K562 (cell line): Measurements from ENCODE around the gene LIMS1. TPM values are rescaled to one million over a fixed set of nuclear protein-coding genes. Genes with fewer than 3 reads are reported as not detected.
"Not testable (repeated sequence)": the region's sequence is repeated elsewhere in the genome, so short reads cannot be mapped to it uniquely, and the experiment has no call there.

Experiments
- ATAC-seq: fragments of 200-7000 bp; cut with Tn5 transposase; 3 replicates; pipeline ENCODE4 v1.9.1; 2020; ENCODE audit warnings: moderate library complexity
- BruUV-seq: library from RNA; stranded (reverse); fragments of 400-500 nt; replicated peaks from 2 replicates; lab custom pipeline; 2021; lab: Mats Ljungman, UMichigan
- CTCF ChIA-PET: fragments of 300-600 bp; formaldehyde crosslinking; extraction: SDS; loops from one replicate; lab custom pipeline; 2021; ENCODE audit warnings: low intra/inter-chr PET ratio; lab: Yijun Ruan, JAX
- POLR2A ChIA-PET: fragments of 300-600, 350-650 bp; sonication (Branson Sonifier 250); formaldehyde crosslinking; extraction: SDS; loops from one replicate; lab custom pipeline; 2021; ENCODE audit warnings: antibody characterized with exemption, inconsistent platforms; lab: Yijun Ruan, JAX
- DNase-seq, 4 experiments: peaks; one replicate each; pipeline versions ENCODE4 v3.0.0 to v3.0.0-alpha.2; 2011 to 2018; ENCODE audit warnings: low spot score in 3 of 4, mixed read lengths in 3 of 4; ENCODE audit errors: extremely low read depth in 1 of 4
- FAIRE-seq: peaks from 2 replicates; lab custom pipeline; 2011; peaks lifted over from hg19 to GRCh38; lab: Jason Lieb, UNC
- H2AFZ ChIP-seq: 2 replicates; pipeline ENCODE4 v1.6.0; 2011; ENCODE audit warnings: low read depth, low read length, control low read depth, inconsistent platforms
- H3K27ac ChIP-seq: fragments of 200-600 bp; 3 replicates; pipeline ENCODE4 v1.8.0; 2011; ENCODE audit warnings: low read depth, mild to moderate bottlenecking, control low read depth, inconsistent platforms, low read length, moderate library complexity, mixed read lengths; ENCODE audit errors: extremely low read depth
- H3K27me3 ChIP-seq, 2 experiments: fragments of 300-600 bp in 1 of 2; 2 replicates in 1 of 2; 3 replicates in 1 of 2; pipeline versions ENCODE4 v1.6.0 to v1.8.0; 2011; ENCODE audit warnings: inconsistent platforms in 2 of 2, low read length in 2 of 2, mild to moderate bottlenecking in 1 of 2, mixed read lengths in 1 of 2, moderate library complexity in 1 of 2; ENCODE audit not compliant: control insufficient read depth in 2 of 2, insufficient read depth in 2 of 2
- H3K36me3 ChIP-seq: fragments of 300-600 bp; 3 replicates; pipeline ENCODE4 v1.8.0; 2011; ENCODE audit warnings: mild to moderate bottlenecking, low read length, inconsistent platforms; ENCODE audit not compliant: control insufficient read depth, insufficient read depth
- H3K4me1 ChIP-seq, 2 experiments: fragments of 200-600 bp in 1 of 2; replicated peaks in 1 of 2; 2 replicates in 1 of 2; 3 replicates in 1 of 2; pipeline versions ENCODE4 v1.5.1 to v1.8.0; 2011; ENCODE audit warnings: inconsistent platforms in 2 of 2, low read length in 2 of 2, mild to moderate bottlenecking in 1 of 2, mixed read lengths in 1 of 2, moderate library complexity in 1 of 2; ENCODE audit not compliant: control insufficient read depth in 2 of 2, insufficient read depth in 2 of 2
- H3K4me2 ChIP-seq: 2 replicates; pipeline ENCODE4 v1.6.1; 2011; ENCODE audit warnings: low read length, control low read depth, inconsistent platforms, mixed read lengths; ENCODE audit not compliant: insufficient read depth
- H3K4me3 ChIP-seq: fragments of 200-600 bp; sonication (generic), shearing (Covaris generic); 2 replicates; pipeline ENCODE4 v1.5.1; 2016; ENCODE audit warnings: control low read depth, inconsistent platforms
- H3K79me2 ChIP-seq: fragments of 200-600 bp; 3 replicates; pipeline ENCODE4 v1.8.0; 2011; ENCODE audit warnings: low read length, inconsistent platforms; ENCODE audit not compliant: control insufficient read depth, insufficient read depth
- H3K9ac ChIP-seq, 2 experiments: 2 replicates each; pipeline versions ENCODE4 v1.6.0 to v1.6.1; 2011; ENCODE audit warnings: low read depth in 2 of 2, low read length in 2 of 2, control low read depth in 1 of 2, inconsistent platforms in 1 of 2, mild to moderate bottlenecking in 1 of 2, mixed read lengths in 1 of 2; ENCODE audit not compliant: insufficient read depth in 1 of 2
- H3K9me1 ChIP-seq: one replicate; pipeline ENCODE4 v1.6.0; 2011; ENCODE audit warnings: inconsistent platforms, mild to moderate bottlenecking, low read length, moderate library complexity; ENCODE audit not compliant: control insufficient read depth, insufficient read depth
- H3K9me3 ChIP-seq: replicated peaks from 2 replicates; pipeline ENCODE4 v1.5.1; 2011; ENCODE audit warnings: low read depth, low read length, inconsistent platforms; ENCODE audit not compliant: control insufficient read depth, insufficient read depth
- H4K20me1 ChIP-seq: replicated peaks from 2 replicates; pipeline ENCODE4 v1.6.1; 2011; ENCODE audit warnings: low read length, inconsistent platforms, mixed read lengths; ENCODE audit not compliant: control insufficient read depth, insufficient read depth
- WGBS: fragments of 100-300 bp; shearing (Covaris generic); methylation state at CpG from one replicate; pipeline ENCODE4 v1.1.6; 2016; ENCODE audit warnings: low coverage, mixed read lengths; ENCODE audit not compliant: insufficient coverage; ENCODE audit errors: missing lambda C conversion rate; 5-methylcytosine and 5-hydroxymethylcytosine counted together
- in situ Hi-C: fragments of 300-500 bp; cut with MboI; formaldehyde crosslinking; loops from 4 replicates; pipeline ENCODE4 v1.15.0; 2018; ENCODE audit warnings: inconsistent platforms, mixed read lengths
- intact Hi-C: fragments of 100-400 bp; cut with micrococcal nuclease; formaldehyde crosslinking; loops from 2 replicates; pipeline ENCODE4 v1.14.2; 2022
- polyA plus RNA-seq, 8 experiments: library from polyadenylated mRNA; depleted of rRNA in 4 of 8; stranded (reverse) in 5 of 8; unstranded in 3 of 8; fragments of >200 nt; fragmentation: Nextera tagmentation in 2 of 8; fragmentation: Illumina TruSeq in 1 of 8; extraction: Ambion mirVana in 2 of 8; extraction: Trizol in 1 of 8; gene quantifications; 2 replicates each; pipeline versions ENCODE4 v1.2.1 to v1.2.3, GENCODE V29; 2011 to 2014; ENCODE audit warnings: inconsistent platforms in 1 of 8, missing spikeins in 1 of 8
- total RNA-seq, 7 experiments: library from RNA; depleted of rRNA in 6 of 7; stranded (reverse); fragments of >200 nt in 6 of 7; fragmentation: Illumina TruSeq in 2 of 7; extraction: Trizol in 2 of 7; gene quantifications; 2 replicates each; pipeline versions ENCODE4 v1.2.1 to v1.2.3, GENCODE V29; 2011 to 2021; ENCODE audit warnings: low replicate concordance in 1 of 7

Gene LIMS1
- total and polyA plus RNA-seq, 9 of the 15 experiments (the other 6 are each of a cell fraction or from before 2014, with no cell fraction given), result 52.8 to 134 (median 81.0) TPM

DNA sequence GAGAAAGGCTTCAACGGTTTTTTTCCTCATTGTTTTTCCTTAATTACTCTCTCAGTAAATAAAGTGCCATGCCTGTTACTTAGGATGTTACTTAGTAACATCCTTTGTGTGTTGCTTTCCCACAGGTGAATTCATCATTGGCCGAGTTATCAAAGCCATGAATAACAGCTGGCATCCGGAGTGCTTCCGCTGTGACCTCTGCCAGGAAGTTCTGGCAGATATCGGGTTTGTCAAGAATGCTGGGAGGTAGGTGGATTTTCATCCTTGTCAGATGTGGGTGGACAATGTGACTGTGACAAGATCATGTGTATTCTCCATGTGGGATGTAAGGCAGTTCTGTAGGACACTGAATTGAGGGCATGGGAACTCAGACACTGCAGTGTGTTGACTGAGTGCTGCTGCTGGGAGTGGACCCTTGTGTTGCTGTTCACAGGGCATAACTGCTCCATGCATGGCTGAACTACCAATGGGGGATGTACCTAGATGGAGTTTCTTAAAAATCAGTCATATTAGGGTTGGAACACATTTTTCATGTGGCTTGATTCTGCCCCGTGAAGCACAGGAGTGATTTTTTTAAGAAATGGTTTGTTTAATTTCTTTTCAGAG is 138.0 kb downstream of the LIMS1 start:
- H3K4me2 ChIP-seq, H3K27ac ChIP-seq, in situ Hi-C loops, H4K20me1 ChIP-seq, H3K4me1 ChIP-seq, H3K27me3 ChIP-seq, FAIRE-seq, H3K4me3 ChIP-seq, DNase-seq, H3K79me2 ChIP-seq, ATAC-seq, H3K9me1 ChIP-seq, H3K9me3 ChIP-seq, BruUV-seq, H3K9ac ChIP-seq, POLR2A ChIA-PET, H2AFZ ChIP-seq, CTCF ChIA-PET, intact Hi-C loops: not testable (repeated sequence)
- peaks cover 16% of the 10 kb centered on the region; the same call in 2 of the 3 replicates for H3K36me3 ChIP-seq
- no CpG with 5 or more reads among the region's 6 CpGs for WGBS

- H3K79me2 ChIP-seq, H3K4me2 ChIP-seq, FAIRE-seq, BruUV-seq, H3K27ac ChIP-seq, H3K4me1 ChIP-seq, H3K9ac ChIP-seq, ATAC-seq, CTCF ChIA-PET, H3K4me3 ChIP-seq, DNase-seq, H2AFZ ChIP-seq, H3K27me3 ChIP-seq, POLR2A ChIA-PET, H4K20me1 ChIP-seq, H3K9me3 ChIP-seq, intact Hi-C loops, H3K9me1 ChIP-seq: not testable (repeated sequence)
- in situ Hi-C loops, result loop anchor here (25.0 kb wide), 2 partner anchors 1111 to 1911 kb away; partner anchors contain the start of genes RGPD5 and RGPD6
- WGBS, result no CpG with 5 or more reads among the region's 1 CpG
- peaks cover 36% of the 10 kb centered on the region; the same call in 2 of the 3 replicates for H3K36me3 ChIP-seq
These were observed 142.3 kb downstream of the LIMS1 start for GRCh38 chr2:108676522-108676921.

DNA sequence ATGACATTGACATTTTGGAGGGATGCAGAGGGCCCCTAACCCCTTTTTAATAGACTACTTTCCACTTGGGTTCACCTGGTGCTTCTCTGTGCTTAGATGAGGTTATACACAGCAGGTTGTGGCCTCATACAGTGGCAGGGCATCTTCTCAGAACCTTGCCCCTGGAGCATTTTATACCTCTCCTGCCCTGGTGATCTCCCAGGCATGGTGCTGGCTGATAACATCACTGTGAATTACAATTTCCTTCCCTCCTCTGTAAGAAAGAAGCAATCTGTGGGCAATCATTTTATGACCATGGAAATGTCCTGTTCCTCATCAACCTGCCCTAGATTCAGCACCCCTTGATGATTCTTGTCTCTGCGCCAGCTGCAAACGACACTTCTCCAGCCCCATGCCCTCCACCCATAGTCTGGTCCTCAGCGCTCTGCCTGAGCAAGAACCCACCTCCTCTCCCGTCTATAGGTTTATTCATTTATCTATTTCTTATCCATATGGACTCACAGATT is 143.0 kb downstream of the LIMS1 start:
- H3K9me1 ChIP-seq, DNase-seq, H2AFZ ChIP-seq, intact Hi-C loops, BruUV-seq, H3K9me3 ChIP-seq, H3K4me3 ChIP-seq, POLR2A ChIA-PET, H4K20me1 ChIP-seq, H3K9ac ChIP-seq, H3K79me2 ChIP-seq, H3K27ac ChIP-seq, CTCF ChIA-PET, H3K4me2 ChIP-seq, ATAC-seq, FAIRE-seq, H3K27me3 ChIP-seq, H3K4me1 ChIP-seq: not testable (repeated sequence)
- in situ Hi-C loops, result loop anchor here (25.0 kb wide), 2 partner anchors 1110 to 1910 kb away; partner anchors contain the start of genes RGPD5 and RGPD6
- 90% methylated on average over 2 of the region's 4 CpGs for WGBS
- peaks cover 38% of the 10 kb centered on the region; the same call in 2 of the 3 replicates for H3K36me3 ChIP-seq
